ENCODE results near the gene E2F7.

Gene E2F7

DNA sequence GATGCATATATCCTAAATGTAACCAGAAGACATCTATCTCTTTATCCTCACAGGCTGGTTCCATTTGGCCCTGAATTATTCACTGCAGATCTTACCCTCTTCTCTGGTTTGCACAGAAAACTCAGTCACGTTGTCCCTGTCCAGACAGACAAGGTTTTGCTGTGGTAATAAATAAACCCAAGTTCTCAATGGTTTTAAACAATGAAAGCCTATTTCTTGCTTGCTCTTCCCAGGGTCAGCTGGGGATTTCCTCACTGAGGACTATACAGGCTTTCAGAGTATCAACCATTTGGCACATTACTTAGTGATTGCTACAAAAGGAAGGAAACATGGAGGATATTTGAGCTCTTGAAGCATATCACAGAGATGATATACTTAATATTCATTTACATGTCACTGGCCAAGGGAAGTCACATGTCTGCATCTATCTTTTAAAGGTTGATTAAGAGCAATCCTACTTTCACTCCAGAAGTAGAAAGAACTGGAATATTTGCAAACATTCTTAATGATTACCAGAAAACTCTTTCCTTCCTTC is 24.4 kb upstream of the E2F7 start:
- Histone ChIP-seq H3K9me3 (ENCODE audit: control insufficient read depth, low read length) (no peaks in the 10 kb centered on the region), H3K4me2 (ENCODE audit: low read length) (no peak overlapping the region), H3K27me3 (ENCODE audit: control insufficient read depth, insufficient read depth, low read length) (no peaks in the 10 kb centered on the region), H3K79me2 (no peaks in the 10 kb centered on the region), H3K36me3 (ENCODE audit: control insufficient read depth, insufficient read depth, low read length) (no peaks in the 10 kb centered on the region), H2AFZ (no peak overlapping the region), H3K4me3 (ENCODE audit: low read depth, low read length) (no peak overlapping the region), H3K4me1 (no peaks in the 10 kb centered on the region), H3K27ac (no peak overlapping the region), H3K9ac (no peak overlapping the region)
- TF ChIP-seq, protein P1, sequence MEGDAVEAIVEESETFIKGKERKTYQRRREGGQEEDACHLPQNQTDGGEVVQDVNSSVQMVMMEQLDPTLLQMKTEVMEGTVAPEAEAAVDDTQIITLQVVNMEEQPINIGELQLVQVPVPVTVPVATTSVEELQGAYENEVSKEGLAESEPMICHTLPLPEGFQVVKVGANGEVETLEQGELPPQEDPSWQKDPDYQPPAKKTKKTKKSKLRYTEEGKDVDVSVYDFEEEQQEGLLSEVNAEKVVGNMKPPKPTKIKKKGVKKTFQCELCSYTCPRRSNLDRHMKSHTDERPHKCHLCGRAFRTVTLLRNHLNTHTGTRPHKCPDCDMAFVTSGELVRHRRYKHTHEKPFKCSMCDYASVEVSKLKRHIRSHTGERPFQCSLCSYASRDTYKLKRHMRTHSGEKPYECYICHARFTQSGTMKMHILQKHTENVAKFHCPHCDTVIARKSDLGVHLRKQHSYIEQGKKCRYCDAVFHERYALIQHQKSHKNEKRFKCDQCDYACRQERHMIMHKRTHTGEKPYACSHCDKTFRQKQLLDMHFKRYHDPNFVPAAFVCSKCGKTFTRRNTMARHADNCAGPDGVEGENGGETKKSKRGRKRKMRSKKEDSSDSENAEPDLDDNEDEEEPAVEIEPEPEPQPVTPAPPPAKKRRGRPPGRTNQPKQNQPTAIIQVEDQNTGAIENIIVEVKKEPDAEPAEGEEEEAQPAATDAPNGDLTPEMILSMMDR (IDR thresholded peaks at IDR 0.05) = no peak

DNA sequence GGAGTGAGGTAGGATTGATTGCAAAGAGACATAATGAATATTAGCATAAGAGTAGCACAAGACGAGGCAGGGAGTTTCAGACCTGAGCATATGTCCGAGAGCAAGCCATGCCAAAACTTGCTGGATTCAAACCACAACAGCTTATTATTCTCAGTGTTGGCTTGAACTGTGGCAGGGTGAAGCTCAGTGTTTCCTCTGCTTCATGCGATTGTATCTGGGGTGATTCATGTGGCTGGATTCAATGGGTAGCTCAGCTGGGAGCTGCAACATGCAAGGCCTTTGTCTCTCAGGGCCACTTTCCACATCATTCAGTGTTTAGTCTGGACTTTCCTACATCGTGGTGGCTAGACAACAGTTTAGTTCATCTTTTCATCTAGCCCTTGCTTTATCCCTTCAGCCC is 22.1 kb upstream of the E2F7 start:
- TF ChIP-seq, protein P1 (IDR thresholded peaks at IDR 0.05) = no peak
- no peaks in the 10 kb centered on the region for H3K27me3 ChIP-seq (ENCODE audit: control insufficient read depth, insufficient read depth, low read length)
- no peak overlapping the region for H3K27ac ChIP-seq
- no peaks in the 10 kb centered on the region for H3K36me3 ChIP-seq (ENCODE audit: control insufficient read depth, insufficient read depth, low read length)
- H3K9me3 ChIP-seq (ENCODE audit: control insufficient read depth, low read length) = no peaks in the 10 kb centered on the region
- H3K4me3 ChIP-seq (ENCODE audit: low read depth, low read length) = no peak overlapping the region
- H3K4me1 ChIP-seq = no peaks in the 10 kb centered on the region
- H2AFZ ChIP-seq = no peak overlapping the region
- H3K79me2 ChIP-seq = no peaks in the 10 kb centered on the region
- no peak overlapping the region for H3K4me2 ChIP-seq (ENCODE audit: low read length)
- H3K9ac ChIP-seq = no peak overlapping the region

DNA sequence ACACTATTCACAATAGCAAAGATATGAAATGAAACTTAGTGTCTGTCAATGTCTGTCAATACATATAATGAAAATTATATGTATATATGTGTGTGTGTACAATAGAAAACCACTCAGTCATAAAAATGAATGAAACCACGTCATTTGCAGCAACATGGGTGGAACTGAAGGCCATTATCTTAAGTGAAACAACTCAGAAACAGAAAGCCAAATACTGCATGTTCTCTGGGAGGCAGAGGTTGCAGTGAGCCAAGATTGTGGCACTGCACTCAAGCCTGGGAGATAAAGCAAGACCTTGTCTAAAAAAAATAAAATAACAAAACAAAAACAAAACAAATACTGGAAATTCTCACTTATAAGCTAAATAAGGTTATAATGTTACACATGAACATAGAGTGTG is 16.7 kb upstream of the E2F7 start:
- Histone ChIP-seq H3K4me3 (ENCODE audit: low read depth, low read length) (no peak overlapping the region), H2AFZ (no peak overlapping the region), H3K9me3 (ENCODE audit: control insufficient read depth, low read length) (no peaks in the 10 kb centered on the region), H3K9ac (no peak overlapping the region), H3K27me3 (ENCODE audit: control insufficient read depth, insufficient read depth, low read length) (no peaks in the 10 kb centered on the region), H3K27ac (no peak overlapping the region), H3K36me3 (ENCODE audit: control insufficient read depth, insufficient read depth, low read length) (no peaks in the 10 kb centered on the region), H3K4me2 (ENCODE audit: low read length) (no peak overlapping the region), H3K79me2 (no peaks in the 10 kb centered on the region), H3K4me1 (no peaks in the 10 kb centered on the region)
- TF ChIP-seq, protein P1 (IDR thresholded peaks at IDR 0.05) = no peak

DNA sequence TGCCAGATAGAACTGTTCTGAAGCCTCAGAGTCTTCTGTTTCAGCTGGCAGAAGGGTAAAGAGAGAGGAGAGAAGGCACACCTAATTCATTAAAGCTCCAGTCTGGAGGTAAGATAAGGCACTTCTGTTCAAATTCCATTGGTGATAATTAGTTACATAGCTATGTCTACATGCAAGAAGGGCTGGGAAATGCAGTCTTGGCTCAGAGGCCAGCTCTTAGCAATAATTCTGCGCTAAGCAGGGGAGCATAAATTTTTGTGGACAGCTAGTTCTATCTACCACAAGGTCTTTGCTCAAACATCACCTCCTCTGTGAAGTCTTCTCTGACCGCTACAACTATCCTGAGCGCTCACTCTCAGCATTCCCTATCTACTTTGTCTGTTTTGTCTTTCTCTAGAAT is 14.3 kb upstream of the E2F7 start:
- no peak overlapping the region for H2AFZ ChIP-seq
- H3K4me3 ChIP-seq (ENCODE audit: low read depth, low read length) = no peak overlapping the region
- H3K4me1 ChIP-seq = no peaks in the 10 kb centered on the region
- H3K27me3 ChIP-seq (ENCODE audit: control insufficient read depth, insufficient read depth, low read length) = no peaks in the 10 kb centered on the region
- H3K36me3 ChIP-seq (ENCODE audit: control insufficient read depth, insufficient read depth, low read length) = no peaks in the 10 kb centered on the region
- TF ChIP-seq, protein P1 (IDR thresholded peaks at IDR 0.05) = no peak
- H3K9ac ChIP-seq = no peak overlapping the region
- H3K79me2 ChIP-seq = no peaks in the 10 kb centered on the region
- no peak overlapping the region for H3K27ac ChIP-seq
- H3K9me3 ChIP-seq (ENCODE audit: control insufficient read depth, low read length) = no peaks in the 10 kb centered on the region
- no peak overlapping the region for H3K4me2 ChIP-seq (ENCODE audit: low read length)

DNA sequence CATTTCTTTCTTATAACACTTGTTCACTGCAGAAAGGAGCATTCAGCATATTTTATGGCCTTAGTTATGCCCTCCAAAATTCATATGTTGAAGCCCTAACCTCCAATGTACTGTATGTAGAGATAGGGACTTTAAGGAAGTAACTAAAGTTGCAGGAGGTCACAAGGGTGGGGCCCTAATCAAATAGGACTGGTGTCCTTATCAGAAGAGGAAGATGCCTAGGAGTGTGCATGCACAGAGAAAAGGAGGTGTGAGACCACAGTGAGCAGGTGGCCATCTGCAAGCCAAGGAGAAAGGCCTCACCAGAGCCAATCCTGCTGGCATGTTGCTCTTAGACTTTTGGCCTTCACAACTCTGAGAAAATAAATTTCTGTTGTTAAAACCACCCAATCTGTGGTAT is 12.9 kb upstream of the E2F7 start:
- Histone ChIP-seq H3K4me3 (ENCODE audit: low read depth, low read length) (no peak overlapping the region), H3K27me3 (ENCODE audit: control insufficient read depth, insufficient read depth, low read length) (no peaks in the 10 kb centered on the region), H3K9ac (no peak overlapping the region), H3K36me3 (ENCODE audit: control insufficient read depth, insufficient read depth, low read length) (no peaks in the 10 kb centered on the region), H3K9me3 (ENCODE audit: control insufficient read depth, low read length) (no peaks in the 10 kb centered on the region), H3K79me2 (no peaks in the 10 kb centered on the region), H3K4me2 (ENCODE audit: low read length) (no peak overlapping the region), H3K27ac (no peak overlapping the region), H2AFZ (no peak overlapping the region), H3K4me1 (no peaks in the 10 kb centered on the region)
- TF ChIP-seq, protein P1 (IDR thresholded peaks at IDR 0.05) = no peak
